ENCODE measurements around the gene BPI.

BPI gene

GRCh38 chr20:38343311-38344106 lies 39.6 kb downstream of the BPI start:
- H3K27ac ChIP-seq: no peak overlapping the region
- in situ Hi-C loops (cut with HindIII; ENCODE audit: low pct_ligation_motif_present, low sequenced_read_pairs): no loop called here
- no peak overlapping the region for H3K4me3 ChIP-seq (ENCODE audit: low read depth, low read length)
- H3K27me3 ChIP-seq (replicated peaks): peaks cover 2% of the 10 kb centered on the region
- H3K36me3 ChIP-seq (replicated peaks): no peaks in the 10 kb centered on the region
- no peak for DNase-seq
- TF ChIP-seq CTCF (IDR thresholded peaks at IDR 0.05; ENCODE audit: low read depth, low read length, missing control alignments): no peak

- Histone ChIP-seq H3K27me3 (replicated peaks) (peaks cover 2% of the 10 kb centered on the region), H3K27ac (no peak overlapping the region), H3K4me3 (ENCODE audit: low read depth, low read length) (no peak overlapping the region), H3K36me3 (replicated peaks) (no peaks in the 10 kb centered on the region)
- DNase-seq: no peak
- in situ Hi-C loops (cut with HindIII; ENCODE audit: low pct_ligation_motif_present, low sequenced_read_pairs): no loop called here
- TF ChIP-seq CTCF (IDR thresholded peaks at IDR 0.05; ENCODE audit: low read depth, low read length, missing control alignments): no peak
Observed at GRCh38 chr20:38344107-38344701, 40.2 kb downstream of the BPI start.

GRCh38 chr20:38345643-38346042 lies 41.7 kb downstream of the BPI start:
- Histone ChIP-seq H3K36me3 (replicated peaks) (no peaks in the 10 kb centered on the region), H3K27me3 (replicated peaks) (peaks cover 2% of the 10 kb centered on the region), H3K4me3 (ENCODE audit: low read depth, low read length) (no peak overlapping the region), H3K27ac (no peak overlapping the region)
- in situ Hi-C loops (cut with HindIII; ENCODE audit: low pct_ligation_motif_present, low sequenced_read_pairs): no loop called here
- no peak for DNase-seq
- no peak for TF ChIP-seq CTCF (IDR thresholded peaks at IDR 0.05; ENCODE audit: low read depth, low read length, missing control alignments)

GRCh38 chr20:38346247-38346651 lies 42.3 kb downstream of the BPI start, which contains the start of gene LBP:
Gene LBP (plus strand): TSS chr20:38346482. CDS start chr20:38346517, 35 bp downstream.
- in situ Hi-C loops (cut with HindIII; ENCODE audit: low pct_ligation_motif_present, low sequenced_read_pairs): no loop called here
- no peak for DNase-seq
- H3K27me3 ChIP-seq (replicated peaks): peaks cover 2% of the 10 kb centered on the region
- H3K27ac ChIP-seq: no peak within 1 kb of the TSS
- H3K36me3 ChIP-seq (replicated peaks): no peaks in the 10 kb centered on the region
- H3K4me3 ChIP-seq (ENCODE audit: low read depth, low read length): no peak within 1 kb of the TSS
- TF ChIP-seq CTCF (IDR thresholded peaks at IDR 0.05; ENCODE audit: low read depth, low read length, missing control alignments): no peak

GRCh38 chr20:38346741-38347140 lies 42.8 kb downstream of the BPI start:
- TF ChIP-seq CTCF (IDR thresholded peaks at IDR 0.05; ENCODE audit: low read depth, low read length, missing control alignments): no peak
- Histone ChIP-seq H3K27me3 (replicated peaks) (peaks cover 2% of the 10 kb centered on the region), H3K27ac (no peak overlapping the region), H3K4me3 (ENCODE audit: low read depth, low read length) (no peak overlapping the region), H3K36me3 (replicated peaks) (no peaks in the 10 kb centered on the region)
- in situ Hi-C loops (cut with HindIII; ENCODE audit: low pct_ligation_motif_present, low sequenced_read_pairs): no loop called here
- no peak for DNase-seq

Data from brain microvascular endothelial cell (primary cell).